HG02973 (cell line): Measurements from ENCODE around the gene CCND3.
"Not testable (repeated sequence)": the region's sequence is repeated elsewhere in the genome, so short reads cannot be mapped to it uniquely, and the experiment has no call there.

Experiments used
- ATAC-seq: cut with Tn5 transposase; IDR thresholded peaks from one replicate; pipeline ENCODE4 v1.9.1; 2021; ENCODE audit warnings: moderate library complexity; ENCODE audit not compliant: unreplicated experiment

The CCND3 gene

GRCh38 chr6:41954668-41955067 lies 13.1 kb upstream of the CCND3 start:
- ATAC-seq: no peak

- no peak for ATAC-seq
Measured at GRCh38 chr6:41947581-41948220, 6.1 kb upstream of the CCND3 start.

- ATAC-seq: no peak
Measured at GRCh38 chr6:41943456-41943855, 1.8 kb upstream of the CCND3 start.

- not testable (repeated sequence) for ATAC-seq
Measured at GRCh38 chr6:41942882-41943281, 1.3 kb upstream of the CCND3 start.

- peak; percentile 2 for ATAC-seq
Measured at GRCh38 chr6:41942067-41942851, 651 bp upstream of the CCND3 start.

GRCh38 chr6:41940759-41941279 lies 789 bp downstream of the CCND3 start:
- no peak for ATAC-seq

- no peak for ATAC-seq
Measured at GRCh38 chr6:41939848-41940758, 1.5 kb downstream of the CCND3 start.

- no peak for ATAC-seq
Measured at GRCh38 chr6:41939176-41939847, 2.3 kb downstream of the CCND3 start.

- ATAC-seq: no peak
Measured at GRCh38 chr6:41938590-41939175, 2.9 kb downstream of the CCND3 start.

- no peak for ATAC-seq
Measured at GRCh38 chr6:41937861-41938574, 3.6 kb downstream of the CCND3 start.

GRCh38 chr6:41937472-41937860 lies 4.1 kb downstream of the CCND3 start:
- no peak for ATAC-seq

GRCh38 chr6:41936073-41936837 lies 5.4 kb downstream of the CCND3 start:
- ATAC-seq: peak; percentile 55

- no peak for ATAC-seq
Measured at GRCh38 chr6:41935685-41936072, 5.9 kb downstream of the CCND3 start.

GRCh38 chr6:41935193-41935574 lies 6.4 kb downstream of the CCND3 start:
- ATAC-seq: no peak

GRCh38 chr6:41934278-41935192 lies 7.1 kb downstream of the CCND3 start:
- ATAC-seq: no peak

- ATAC-seq: no peak
Measured at GRCh38 chr6:41932378-41932777, 9.2 kb downstream of the CCND3 start.

- no peak for ATAC-seq
Measured at GRCh38 chr6:41931792-41932191, 9.8 kb downstream of the CCND3 start.

- ATAC-seq: no peak
Measured at GRCh38 chr6:41929924-41930323, 11.7 kb downstream of the CCND3 start.
